Loucy (cell line): ENCODE measurements around the gene DLL1.
"Not testable (repeated sequence)": the region's sequence is repeated elsewhere in the genome, so short reads cannot be mapped to it uniquely, and the experiment has no call there.

Experiments
- H2AFZ ChIP-seq: fragments of 200-600 bp; sonication (generic); 2 replicates; pipeline ENCODE4 v1.6.0; 2016; ENCODE audit warnings: antibody characterized with exemption, mild to moderate bottlenecking, low read length, moderate library complexity
- H3F3A ChIP-seq: fragments of 200-600 bp; 2 replicates; pipeline ENCODE4 v1.6.0; 2016; ENCODE audit warnings: antibody characterized with exemption, low read depth, mild to moderate bottlenecking
- H3K27me3 ChIP-seq: fragments of 200-600 bp; sonication (generic); 2 replicates; pipeline ENCODE4 v1.6.1; 2014; ENCODE audit warnings: low read length, mild to moderate bottlenecking; ENCODE audit not compliant: insufficient read depth, poor library complexity, severe bottlenecking
- H3K36me3 ChIP-seq: fragments of 200-600 bp; sonication (generic); 2 replicates; pipeline ENCODE4 v1.6.1; 2016; ENCODE audit warnings: low read length; ENCODE audit not compliant: insufficient read depth
- H3K4me1 ChIP-seq: fragments of 200-600 bp; sonication (generic); 2 replicates; pipeline ENCODE4 v1.5.1; 2014; ENCODE audit warnings: low read length, mild to moderate bottlenecking; ENCODE audit not compliant: insufficient read depth, poor library complexity, severe bottlenecking
- H3K4me2 ChIP-seq: fragments of 200-600 bp; sonication (generic); 2 replicates; pipeline ENCODE4 v1.6.0; 2014; ENCODE audit warnings: antibody characterized with exemption, low read length, low read depth, mild to moderate bottlenecking; ENCODE audit not compliant: poor library complexity, severe bottlenecking
- H3K4me3 ChIP-seq: fragments of 200-600 bp; sonication (generic); 2 replicates; pipeline ENCODE4 v1.5.1; 2014; ENCODE audit warnings: low read length, mild to moderate bottlenecking, mixed read lengths; ENCODE audit not compliant: poor library complexity, severe bottlenecking
- H3K79me2 ChIP-seq: fragments of 200-600 bp; sonication (generic); 2 replicates; pipeline ENCODE4 v1.6.1; 2014; ENCODE audit warnings: low read length; ENCODE audit not compliant: insufficient read depth
- H3K9ac ChIP-seq: fragments of 200-600 bp; sonication (generic); 2 replicates; pipeline ENCODE4 v1.6.0; 2014; ENCODE audit warnings: mild to moderate bottlenecking, low read depth, low read length, moderate library complexity; ENCODE audit not compliant: poor library complexity, severe bottlenecking
- H3K9me2 ChIP-seq: fragments of 200-600 bp; sonication (generic); replicated peaks from 2 replicates; pipeline ENCODE4 v1.6.1; 2016; ENCODE audit warnings: low read depth, low read length, mixed read lengths
- H3K9me3 ChIP-seq: fragments of 200-600 bp; sonication (generic); 2 replicates; pipeline ENCODE4 v1.6.1; 2014; ENCODE audit warnings: mild to moderate bottlenecking, antibody characterized with exemption, low read length, low read depth; ENCODE audit not compliant: insufficient read depth
- H4K20me1 ChIP-seq: fragments of 200-600 bp; sonication (generic); 2 replicates; pipeline ENCODE4 v1.6.0; 2014; ENCODE audit warnings: antibody characterized with exemption, low read length, mild to moderate bottlenecking; ENCODE audit not compliant: insufficient read depth, poor library complexity, severe bottlenecking
- CTCF ChIP-seq: fragments of 200-600 bp; sonication (generic); conservative IDR thresholded peaks from 2 replicates; pipeline ENCODE4 v1.5.1; 2014; ENCODE audit warnings: mild to moderate bottlenecking, antibody characterized with exemption, low read length
- EZH2phosphoT487 ChIP-seq: fragments of 200-600 bp; IDR thresholded peaks from 2 replicates; pipeline ENCODE4 v1.6.1; 2018; ENCODE audit warnings: antibody characterized with exemption, mild to moderate bottlenecking, moderate library complexity, borderline replicate concordance

The DLL1 gene

DNA sequence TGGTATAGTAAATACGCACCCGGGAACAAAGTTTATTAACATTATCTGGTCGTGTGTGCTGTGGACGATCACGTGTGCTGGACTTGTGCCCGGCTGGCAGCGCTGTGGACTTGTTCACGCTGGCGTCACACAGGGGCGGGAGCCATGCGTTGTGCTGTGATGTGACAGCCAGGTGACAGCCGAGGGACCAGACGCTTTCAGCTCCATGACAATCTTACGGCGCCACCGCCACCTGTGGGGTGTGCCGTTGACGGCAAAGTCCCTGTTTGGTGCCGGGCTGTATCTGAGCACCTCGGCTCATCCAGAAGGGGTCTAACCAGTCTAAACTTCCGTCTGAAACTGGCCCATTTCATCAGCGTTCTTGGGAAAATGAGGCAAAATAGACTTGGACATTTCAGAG lies 25.2 kb downstream of the DLL1 start:
- Histone ChIP-seq H4K20me1 (no peaks in the 10 kb centered on the region), H2AFZ (no peak overlapping the region), H3K9ac (no peak overlapping the region), H3F3A (no peaks in the 10 kb centered on the region), H3K4me2 (no peak overlapping the region), H3K4me3 (no peak overlapping the region), H3K9me2 (no peaks in the 10 kb centered on the region), H3K79me2 (no peaks in the 10 kb centered on the region), H3K4me1 (peaks cover 3% of the 10 kb centered on the region), H3K27me3 (no peaks in the 10 kb centered on the region), H3K36me3 (no peaks in the 10 kb centered on the region), H3K9me3 (no peaks in the 10 kb centered on the region)
- TF ChIP-seq CTCF, result no peak
- no peak for TF ChIP-seq EZH2phosphoT487

DNA sequence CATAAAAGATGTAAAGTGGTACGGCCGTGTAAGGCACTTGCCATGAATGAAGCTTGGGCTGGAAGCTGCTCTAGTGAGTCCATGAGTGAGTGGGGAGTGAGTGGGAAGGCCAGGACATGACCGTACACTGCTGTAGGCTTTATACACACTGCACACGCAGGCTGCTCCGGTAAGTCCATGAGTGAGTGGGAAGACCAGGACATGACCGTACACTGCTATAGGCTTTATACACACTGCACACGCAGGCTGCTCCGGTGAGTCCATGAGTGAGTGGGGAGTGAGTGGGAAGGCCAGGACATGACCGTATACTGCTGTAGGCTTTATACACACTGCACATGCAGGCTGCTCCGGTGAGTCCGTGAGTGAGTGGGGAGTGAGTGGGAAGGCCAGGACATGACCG lies 26.2 kb downstream of the DLL1 start:
- not testable (repeated sequence) for H3K9me3 ChIP-seq, H3K9ac ChIP-seq, H4K20me1 ChIP-seq, H3F3A ChIP-seq, H3K79me2 ChIP-seq, H3K36me3 ChIP-seq, H3K9me2 ChIP-seq, H3K4me2 ChIP-seq, H2AFZ ChIP-seq, H3K4me3 ChIP-seq, H3K4me1 ChIP-seq, H3K27me3 ChIP-seq

- no peaks in the 10 kb centered on the region for H3K4me1 ChIP-seq
- H3F3A ChIP-seq, result no peaks in the 10 kb centered on the region
- H2AFZ ChIP-seq, result no peak overlapping the region
- H4K20me1 ChIP-seq, result no peaks in the 10 kb centered on the region
- no peaks in the 10 kb centered on the region for H3K9me3 ChIP-seq
- no peaks in the 10 kb centered on the region for H3K79me2 ChIP-seq
- H3K4me2 ChIP-seq, result no peak overlapping the region
- H3K27me3 ChIP-seq, result no peaks in the 10 kb centered on the region
- no peak overlapping the region for H3K4me3 ChIP-seq
- H3K9ac ChIP-seq, result no peak overlapping the region
- TF ChIP-seq EZH2phosphoT487 (no peak), CTCF (no peak)
- no peaks in the 10 kb centered on the region for H3K36me3 ChIP-seq
- no peaks in the 10 kb centered on the region for H3K9me2 ChIP-seq
Measured at GRCh38 chr6:170264086-170264485, 26.8 kb downstream of the DLL1 start.

GRCh38 chr6:170263410-170263809 lies 27.5 kb downstream of the DLL1 start:
- Histone ChIP-seq H3K27me3 (no peaks in the 10 kb centered on the region), H2AFZ (no peak overlapping the region), H3K4me1 (no peaks in the 10 kb centered on the region), H3K4me3 (no peak overlapping the region), H3K36me3 (no peaks in the 10 kb centered on the region), H3K79me2 (no peaks in the 10 kb centered on the region), H3K9me2 (no peaks in the 10 kb centered on the region), H3K9ac (no peak overlapping the region), H3K4me2 (no peak overlapping the region), H3K9me3 (no peaks in the 10 kb centered on the region), H4K20me1 (no peaks in the 10 kb centered on the region), H3F3A (no peaks in the 10 kb centered on the region)
- TF ChIP-seq CTCF (no peak), EZH2phosphoT487 (no peak)
